BJ (cell line): ENCODE measurements around the gene ADRB2. TPM values are rescaled to one million over a fixed set of nuclear protein-coding genes. Genes with fewer than 3 reads are reported as not detected.

Experiments used
- CTCF ChIA-PET: fragments of 350-600 bp; formaldehyde crosslinking; extraction: SDS; loops from one replicate; lab custom pipeline; 2021; ENCODE audit warnings: antibody characterized with exemption, inconsistent platforms; lab: Yijun Ruan, JAX
- POLR2A ChIA-PET: fragments of 300-600 bp; sonication (Branson Sonifier 250); formaldehyde crosslinking; extraction: SDS; loops from one replicate; lab custom pipeline; 2021; ENCODE audit warnings: antibody characterized with exemption; lab: Charles Lee
- DNase-seq: peaks from one replicate; pipeline ENCODE4 v3.0.0-alpha.2; 2011; ENCODE audit warnings: low read depth
- H3K27me3 ChIP-seq: 2 replicates; pipeline ENCODE4 v1.6.0; 2011; ENCODE audit warnings: low read length; ENCODE audit not compliant: control insufficient read depth, insufficient read depth
- H3K36me3 ChIP-seq: 2 replicates; pipeline ENCODE4 v1.5.1; 2011; ENCODE audit warnings: low read length; ENCODE audit not compliant: control insufficient read depth, insufficient read depth
- H3K4me3 ChIP-seq: 2 replicates; pipeline ENCODE4 v1.5.1; 2011; ENCODE audit warnings: low read depth, mild to moderate bottlenecking, control low read depth, low read length
- CTCF ChIP-seq: IDR thresholded peaks from 2 replicates; pipeline ENCODE4 v1.5.1; 2011; ENCODE audit warnings: low read depth, mild to moderate bottlenecking, control low read depth, inconsistent platforms, low read length, moderate library complexity; ENCODE audit not compliant: insufficient read depth
- polyA plus RNA-seq: library from polyadenylated mRNA; depleted of rRNA; stranded (reverse); fragments of >200 nt; gene quantifications from 2 replicates; pipeline ENCODE4 v1.2.3, GENCODE V29; 2011

The ADRB2 gene
- polyA plus RNA-seq, 1 experiment = 0.64 TPM

DNA sequence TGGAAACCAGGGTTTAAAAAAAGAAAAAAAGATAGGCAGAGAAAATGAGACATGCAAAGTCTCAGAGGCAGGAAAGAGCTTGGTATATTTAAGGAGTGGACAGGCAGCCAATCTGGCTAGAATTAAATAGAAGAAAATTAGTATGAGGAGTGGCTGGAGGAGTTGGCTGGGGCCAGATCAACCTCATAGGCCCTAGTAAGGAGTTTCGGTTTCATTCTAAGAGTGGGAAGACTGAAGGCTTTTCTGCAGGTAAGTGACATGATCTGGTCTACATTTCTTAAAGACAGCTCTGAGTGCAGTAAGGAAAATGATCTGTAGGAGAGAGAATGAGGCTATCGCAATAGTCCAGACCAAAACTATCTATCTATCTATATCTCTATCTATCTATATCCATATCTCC, 27.5 kb downstream of the ADRB2 start:
- Histone ChIP-seq H3K36me3 (no peaks in the 10 kb centered on the region), H3K4me3 (no peak overlapping the region), H3K27me3 (no peaks in the 10 kb centered on the region)
- ChIA-PET POLR2A (no interaction called here), CTCF (interaction anchor here (0.6 to 1.9 kb wide), 3 partner anchors 10 to 113 kb away, joined by 3 to 5 read pairs (median 3); no protein-coding TSS in a partner anchor)
- no peak for DNase-seq
- no peak for TF ChIP-seq CTCF

DNA sequence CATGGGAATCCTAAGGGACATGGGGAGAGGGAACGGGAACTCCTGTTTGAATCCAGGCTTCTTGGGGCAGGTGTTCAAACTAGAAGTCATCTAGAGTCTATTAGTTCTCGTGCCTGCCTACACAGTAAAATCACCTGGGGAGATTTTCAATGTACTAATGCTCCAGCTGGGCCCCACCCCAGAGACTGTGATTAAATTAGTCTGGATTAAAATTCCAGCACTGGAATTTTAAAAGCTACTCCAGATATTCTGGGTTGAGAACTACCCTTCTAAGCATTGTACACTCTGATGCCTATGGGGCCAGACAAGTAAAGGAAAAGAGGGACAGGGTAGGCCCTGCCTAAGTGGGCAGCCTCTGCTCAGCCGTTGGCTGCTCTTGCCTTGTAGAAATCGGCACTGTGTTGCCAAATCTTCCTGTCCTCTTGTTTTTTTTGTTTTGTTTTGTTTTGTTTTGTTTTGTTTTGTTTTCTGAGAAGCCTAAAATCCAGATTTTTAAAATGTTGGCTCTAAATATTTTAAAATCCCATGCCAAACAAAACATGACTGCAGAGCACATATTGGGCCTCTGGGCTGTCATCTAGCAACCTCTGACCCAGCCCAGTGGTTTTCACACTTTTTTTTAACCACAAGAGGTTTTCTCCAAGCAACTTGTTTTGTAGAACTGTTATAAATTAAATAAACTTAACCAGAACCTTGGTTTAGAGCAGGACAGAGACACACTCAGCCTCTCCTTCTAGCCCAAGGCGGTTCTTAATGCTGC, 29.0 kb downstream of the ADRB2 start:
- CTCF ChIA-PET = no interaction called here

DNA sequence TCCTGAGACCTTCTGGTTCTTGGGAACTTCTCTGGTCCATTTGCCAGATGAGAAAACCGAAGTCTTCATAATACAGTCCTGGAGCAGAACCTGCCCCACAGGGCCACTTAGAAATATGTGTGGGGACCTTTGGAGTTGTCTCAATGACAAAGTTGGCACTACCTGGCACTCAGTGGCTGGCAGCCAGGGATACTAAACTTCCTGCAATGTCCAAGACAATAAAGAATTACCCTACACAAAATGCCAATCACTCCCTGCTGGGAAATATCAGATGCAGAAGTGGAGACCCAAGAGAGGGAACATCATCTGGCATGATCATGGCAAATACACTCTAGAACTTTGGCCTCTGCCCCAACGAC, 29.6 kb downstream of the ADRB2 start:
- CTCF ChIA-PET = interaction anchor here (0.6 kb wide), 1 partner anchor 413 kb away, joined by 3 read pairs; no protein-coding TSS in a partner anchor
- POLR2A ChIA-PET = no interaction called here
- no peaks in the 10 kb centered on the region for H3K36me3 ChIP-seq
- no peak overlapping the region for H3K4me3 ChIP-seq
- DNase-seq = no peak
- H3K27me3 ChIP-seq = no peaks in the 10 kb centered on the region
- TF ChIP-seq CTCF = no peak

More for the DNA sequence above, 29.0 kb downstream of the ADRB2 start:
- Histone ChIP-seq H3K4me3 (no peak overlapping the region), H3K36me3 (no peaks in the 10 kb centered on the region), H3K27me3 (no peaks in the 10 kb centered on the region)
- DNase-seq = no peak
- POLR2A ChIA-PET = no interaction called here
- TF ChIP-seq CTCF = no peak

DNA sequence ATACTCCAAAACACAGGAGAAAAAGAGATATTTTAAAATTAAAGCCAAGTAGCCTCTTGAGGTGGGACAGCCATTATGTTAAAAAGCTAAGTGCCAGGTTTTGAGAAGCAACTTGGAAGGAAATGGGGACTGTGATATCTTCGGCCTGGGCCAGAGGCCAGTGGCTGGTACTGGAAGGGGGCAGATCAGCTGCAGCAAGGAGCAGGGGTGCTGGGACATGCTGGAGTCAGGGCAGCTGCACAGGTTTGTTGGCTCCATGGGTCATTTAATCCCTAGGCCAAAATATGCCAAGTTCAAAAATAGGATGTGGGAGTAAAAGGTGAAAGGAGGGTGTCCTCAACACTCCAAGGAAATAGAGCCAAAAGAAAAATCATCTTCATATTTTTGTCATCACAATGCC, 30.0 kb downstream of the ADRB2 start:
- POLR2A ChIA-PET = no interaction called here
- CTCF ChIA-PET = interaction anchor here (0.6 kb wide), 1 partner anchor 413 kb away, joined by 3 read pairs; no protein-coding TSS in a partner anchor
- Histone ChIP-seq H3K4me3 (no peak overlapping the region), H3K36me3 (no peaks in the 10 kb centered on the region), H3K27me3 (no peaks in the 10 kb centered on the region)
- DNase-seq = no peak
- no peak for TF ChIP-seq CTCF

- ChIA-PET POLR2A (no interaction called here), CTCF (no interaction called here)
- DNase-seq = no peak
Observed at GRCh38 chr5:148857474-148857873, 31.1 kb downstream of the ADRB2 start.

More at GRCh38 chr5:148857474-148857873, 31.1 kb downstream of the ADRB2 start:
- TF ChIP-seq CTCF = no peak
- no peak overlapping the region for H3K4me3 ChIP-seq
- H3K27me3 ChIP-seq = no peaks in the 10 kb centered on the region
- no peaks in the 10 kb centered on the region for H3K36me3 ChIP-seq
